Panc1 (cell line): ENCODE measurements around the gene PGGHG. TPM values are rescaled to one million over a fixed set of nuclear protein-coding genes. Genes with fewer than 3 reads are reported as not detected.

Experiments
- ATAC-seq: fragments of 200-7000 bp; cut with Tn5 transposase; 2 replicates; pipeline ENCODE4 v1.9.1; 2020; ENCODE audit warnings: mild to moderate bottlenecking, moderate library complexity
- Bru-seq: library from RNA; stranded (reverse); fragments of 400-500 nt; gene quantifications from one replicate; lab custom pipeline; 2021; lab: Mats Ljungman, UMichigan
- BruChase-seq, 2 experiments: library from RNA; stranded (reverse); fragments of 400-500 nt; gene quantifications; one replicate each; lab custom pipeline; 2021; lab: Mats Ljungman, UMichigan
- BruUV-seq: library from RNA; stranded (reverse); fragments of 400-500 nt; replicated peaks from 2 replicates; lab custom pipeline; 2021; lab: Mats Ljungman, UMichigan
- CTCF ChIA-PET: fragments of 300-600 bp; sonication (Branson Sonifier 250); formaldehyde crosslinking; loops from one replicate; lab custom pipeline; 2022; ENCODE audit warnings: antibody characterized with exemption; lab: Charles Lee
- POLR2A ChIA-PET: fragments of 300-600 bp; sonication (Branson Sonifier 250); formaldehyde crosslinking; loops from one replicate; lab custom pipeline; 2022; ENCODE audit warnings: antibody characterized with exemption; lab: Charles Lee
- DNase-seq: peaks from one replicate; pipeline ENCODE4 v3.0.0-alpha.2; 2010; ENCODE audit warnings: low read depth, low spot score
- H3K27ac ChIP-seq: 2 replicates; pipeline ENCODE4 v1.5.1; 2011; ENCODE audit warnings: mild to moderate bottlenecking, low read length, inconsistent platforms
- H3K27me3 ChIP-seq: fragments of 200-500 bp; sonication (Bioruptor generic); 2 replicates; pipeline ENCODE4 v1.6.0; 2014; ENCODE audit warnings: low read length, inconsistent platforms; ENCODE audit not compliant: control insufficient read depth, insufficient read depth
- H3K36me3 ChIP-seq: fragments of 200-500 bp; sonication (Bioruptor generic); 2 replicates; pipeline ENCODE4 v1.5.1; 2014; ENCODE audit warnings: inconsistent platforms, mild to moderate bottlenecking, low read length, moderate library complexity; ENCODE audit not compliant: control insufficient read depth, insufficient read depth
- H3K4me1 ChIP-seq: 2 replicates; pipeline ENCODE4 v1.5.1; 2011; ENCODE audit warnings: inconsistent platforms, mild to moderate bottlenecking, low read length, moderate library complexity; ENCODE audit not compliant: control insufficient read depth, insufficient read depth
- H3K4me3 ChIP-seq, 2 experiments: 2 replicates each; pipeline ENCODE4 v1.5.1; 2011 to 2012; ENCODE audit warnings: low read depth in 2 of 2, low read length in 2 of 2, mild to moderate bottlenecking in 2 of 2, inconsistent platforms in 1 of 2, moderate library complexity in 1 of 2
- H3K9me3 ChIP-seq: fragments of 200-500 bp; sonication (Bioruptor generic); 2 replicates; pipeline ENCODE4 v1.5.1; 2014; ENCODE audit warnings: low read depth, mild to moderate bottlenecking, inconsistent platforms, low read length, moderate library complexity; ENCODE audit not compliant: control insufficient read depth, insufficient read depth
- POLR2AphosphoS5 ChIP-seq: IDR thresholded peaks from 2 replicates; pipeline ENCODE4 v1.6.1; 2012; ENCODE audit warnings: mild to moderate bottlenecking, low read depth, low read length, moderate library complexity
- REST ChIP-seq, 2 experiments: IDR thresholded peaks; 2 replicates each; pipeline ENCODE4 v1.6.1; 2011 to 2012; ENCODE audit warnings: low read depth in 2 of 2, control low read depth in 1 of 2, low read length in 1 of 2, mild to moderate bottlenecking in 1 of 2, moderate library complexity in 1 of 2; ENCODE audit not compliant: insufficient read depth in 1 of 2
- SIN3A ChIP-seq: IDR thresholded peaks from 2 replicates; pipeline ENCODE4 v1.6.1; 2012; ENCODE audit warnings: low read depth, mild to moderate bottlenecking, low read length, moderate library complexity, borderline replicate concordance; ENCODE audit not compliant: insufficient read depth
- TCF7L2 ChIP-seq: IDR thresholded peaks from 2 replicates; pipeline ENCODE4 v1.6.1; 2011; ENCODE audit warnings: mild to moderate bottlenecking, low read depth, low read length, inconsistent platforms
- in situ Hi-C: cut with HindIII; loops from 2 replicates; pipeline ENCODE4 v1.10.0; 2016; ENCODE audit warnings: low sequenced_read_pairs, low pct_unique_long_range_greater_than_20kb
- intact Hi-C: fragments of 100-400 bp; cut with micrococcal nuclease; formaldehyde crosslinking; loops from one replicate; pipeline ENCODE4 v1.10.0; 2022; ENCODE audit not compliant: unreplicated experiment
- long read RNA-seq: library from polyadenylated mRNA; unstranded; transcript quantifications from one replicate; pipeline ENCODE4 v2.0.0, GENCODE V29; 2021; ENCODE audit not compliant: unreplicated experiment
- polyA plus RNA-seq: library from polyadenylated mRNA; unstranded; fragments of >200 nt; gene quantifications from one replicate; pipeline ENCODE4 v1.2.1, GENCODE V29; 2012; ENCODE audit warnings: missing spikeins; ENCODE audit not compliant: insufficient read length
- total RNA-seq: library from RNA; stranded (reverse); gene quantifications from one replicate; pipeline ENCODE4 v1.2.1, GENCODE V29; 2021; ENCODE audit not compliant: unreplicated experiment
- TF ChIP-seq, protein P1 (sequence below): fragments of 450-650 bp; IDR thresholded peaks from 2 replicates; pipeline ENCODE4 v1.5.1; 2017; ENCODE audit warnings: mild to moderate bottlenecking

The PGGHG gene
- total RNA-seq (115 TPM), Bru-seq, nascent RNA (percentile 71 among the genes with signal in this experiment), BruChase-seq, experiment 1, labeled RNA remaining after a 2-hour chase (percentile 79 among the genes with signal in this experiment), BruChase-seq, experiment 2, labeled RNA remaining after a 6-hour chase (percentile 89 among the genes with signal in this experiment)
- polyA plus RNA-seq = 129 TPM
- long read RNA-seq, partial matches to known transcripts = 91 of 230 reads
- long read RNA-seq, other reads (novel, unspliced or antisense) = 139 of 230 reads

DNA sequence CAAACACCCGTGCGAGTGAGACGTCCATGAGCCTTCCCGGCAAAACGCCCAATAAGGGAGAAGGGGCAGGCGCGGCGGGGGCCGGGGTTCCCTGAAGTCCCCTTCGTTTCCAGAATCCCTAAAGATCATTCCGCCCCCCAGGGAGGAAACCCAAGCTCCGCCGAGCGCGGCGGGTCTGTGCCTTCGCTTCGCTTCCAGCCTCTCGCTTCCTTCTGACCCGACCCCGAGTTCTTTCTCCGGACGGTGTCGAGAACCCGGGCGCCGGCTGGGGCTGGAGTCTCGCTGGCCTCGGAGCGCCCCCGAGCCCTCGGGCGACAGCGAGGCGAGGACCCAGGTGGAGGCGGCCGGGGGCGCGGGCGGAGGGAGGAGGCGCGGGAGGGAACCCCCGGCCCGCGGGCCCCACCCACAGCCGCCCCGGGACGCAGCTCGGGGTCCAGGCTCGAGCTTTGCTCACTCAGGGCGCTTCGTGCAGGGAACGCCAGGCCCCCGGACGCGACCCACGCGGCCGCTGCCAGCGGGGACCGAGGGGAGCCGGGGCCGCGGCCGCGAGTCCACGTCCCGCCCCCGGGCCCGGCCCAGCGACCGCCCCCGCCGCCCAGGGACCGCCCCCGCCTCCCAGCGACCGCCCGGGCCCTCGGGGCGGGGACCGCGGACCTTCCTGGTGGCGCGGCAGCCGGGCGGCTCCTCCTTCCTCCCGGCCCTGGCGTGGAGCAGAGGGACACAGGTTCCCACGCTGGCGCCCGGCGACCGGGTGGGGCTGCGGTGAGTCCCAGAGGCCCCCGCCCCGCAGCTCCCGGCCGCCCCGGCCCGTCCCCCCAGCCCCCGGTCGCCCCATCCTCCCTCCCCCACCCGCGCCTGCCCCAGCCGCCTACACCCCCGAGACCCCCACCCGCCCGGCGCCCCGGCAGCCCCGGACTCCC, at the start of gene PGGHG:
Gene PGGHG, plus strand, starts transcription at position 649 of the 920 bp plus-strand sequence. CDS start 691 bp downstream, outside the sequence.
- POLR2A ChIA-PET = interaction anchor here (0.7 to 1.1 kb wide), 2 partner anchors 8 to 20 kb away, joined by 3 to 7 read pairs; no protein-coding TSS in a partner anchor
- Histone ChIP-seq H3K4me1 (peaks cover 26% of the 10 kb centered on the region), H3K9me3 (no peaks in the 10 kb centered on the region), H3K27ac (peak within 1 kb of the TSS; percentile 86), H3K36me3 (no peaks in the 10 kb centered on the region), H3K27me3 (no peaks in the 10 kb centered on the region), H3K4me3 (peak within 1 kb of the TSS; percentile 68 to 83)
- intact Hi-C loops (no loop called here), in situ Hi-C loops (no loop called here)
- CTCF ChIA-PET = interaction anchor here (0.5 kb wide), 1 partner anchor 118 kb away, joined by 3 read pairs; no protein-coding TSS in a partner anchor
- DNase-seq (no peak), ATAC-seq (peak; percentile 84)
- TF ChIP-seq TCF7L2 = no peak
- peak; percentile 69; the same call in 1 of the 2 replicates for TF ChIP-seq SIN3A
- TF ChIP-seq, protein P1, sequence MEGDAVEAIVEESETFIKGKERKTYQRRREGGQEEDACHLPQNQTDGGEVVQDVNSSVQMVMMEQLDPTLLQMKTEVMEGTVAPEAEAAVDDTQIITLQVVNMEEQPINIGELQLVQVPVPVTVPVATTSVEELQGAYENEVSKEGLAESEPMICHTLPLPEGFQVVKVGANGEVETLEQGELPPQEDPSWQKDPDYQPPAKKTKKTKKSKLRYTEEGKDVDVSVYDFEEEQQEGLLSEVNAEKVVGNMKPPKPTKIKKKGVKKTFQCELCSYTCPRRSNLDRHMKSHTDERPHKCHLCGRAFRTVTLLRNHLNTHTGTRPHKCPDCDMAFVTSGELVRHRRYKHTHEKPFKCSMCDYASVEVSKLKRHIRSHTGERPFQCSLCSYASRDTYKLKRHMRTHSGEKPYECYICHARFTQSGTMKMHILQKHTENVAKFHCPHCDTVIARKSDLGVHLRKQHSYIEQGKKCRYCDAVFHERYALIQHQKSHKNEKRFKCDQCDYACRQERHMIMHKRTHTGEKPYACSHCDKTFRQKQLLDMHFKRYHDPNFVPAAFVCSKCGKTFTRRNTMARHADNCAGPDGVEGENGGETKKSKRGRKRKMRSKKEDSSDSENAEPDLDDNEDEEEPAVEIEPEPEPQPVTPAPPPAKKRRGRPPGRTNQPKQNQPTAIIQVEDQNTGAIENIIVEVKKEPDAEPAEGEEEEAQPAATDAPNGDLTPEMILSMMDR = no peak
- TF ChIP-seq REST (IDR thresholded peaks at IDR 0.05; ENCODE audit: insufficient read depth in 1 of 2, low read depth in 2 of 2, low read length in 1 of 2) = no peak
- peak; percentile 25; the same call in 1 of the 2 replicates for TF ChIP-seq POLR2AphosphoS5
- no TSS peak for BruUV-seq

- ChIA-PET CTCF (no interaction called here), POLR2A (no interaction called here)
- H3K36me3 ChIP-seq = peaks cover 42% of the 10 kb centered on the region
- TF ChIP-seq POLR2AphosphoS5 (no peak), TCF7L2 (no peak), SIN3A (no peak), REST (IDR thresholded peaks at IDR 0.05; ENCODE audit: insufficient read depth in 1 of 2, low read depth in 2 of 2, low read length in 1 of 2) (no peak)
- TF ChIP-seq, protein P1 = no peak
- H3K9me3 ChIP-seq = no peaks in the 10 kb centered on the region
- intact Hi-C loops (no loop called here), in situ Hi-C loops (no loop called here)
- no peaks in the 10 kb centered on the region for H3K27me3 ChIP-seq
- peaks cover 23% of the 10 kb centered on the region for H3K4me1 ChIP-seq
- ATAC-seq = no peak
- no peak overlapping the region for H3K4me3 ChIP-seq
- no TSS peak for BruUV-seq
- no peak overlapping the region for H3K27ac ChIP-seq
- DNase-seq = no peak
Observed at GRCh38 chr11:240315-240714, 48.6 kb upstream of the PGGHG start.
